Liver (tissue), 9 donors: Measurements from ENCODE around the gene COPB2. TPM values are rescaled to one million over a fixed set of nuclear protein-coding genes. Genes with fewer than 3 reads are reported as not detected.

ENCODE experiments used
- DNase-seq: peaks from one replicate; pipeline ENCODE4 v3.0.0-alpha.2; 2017; ENCODE audit warnings: low spot score
- H3K27ac ChIP-seq, 2 donors: one replicate each; pipeline ENCODE4 v1.7.0; 2013; ENCODE audit warnings: inconsistent platforms in 2 of 2, low read length in 2 of 2, control low read depth in 1 of 2, low read depth in 1 of 2, mild to moderate bottlenecking in 1 of 2
- H3K27me3 ChIP-seq, 4 donors: one replicate each; pipeline versions ENCODE4 v1.6.1 to v1.7.0; 2013; ENCODE audit warnings: low read length in 3 of 4, inconsistent platforms in 1 of 4, mild to moderate bottlenecking in 1 of 4, moderate library complexity in 1 of 4; ENCODE audit not compliant: control insufficient read depth in 4 of 4, insufficient read depth in 4 of 4
- H3K36me3 ChIP-seq, 4 donors: one replicate each; pipeline versions ENCODE4 v1.6.1 to v1.7.0; 2013; ENCODE audit warnings: low read length in 3 of 4, mild to moderate bottlenecking in 3 of 4, low read depth in 1 of 4, moderate library complexity in 1 of 4; ENCODE audit not compliant: control insufficient read depth in 4 of 4, insufficient read depth in 3 of 4
- H3K4me1 ChIP-seq, 4 donors: one replicate each; pipeline versions ENCODE4 v1.6.1 to v1.7.0; 2013; ENCODE audit warnings: low read length in 3 of 4, mild to moderate bottlenecking in 3 of 4, moderate library complexity in 1 of 4; ENCODE audit not compliant: control insufficient read depth in 4 of 4, insufficient read depth in 4 of 4
- H3K4me3 ChIP-seq, 3 donors: one replicate each; pipeline versions ENCODE4 v1.6.1 to v1.7.0; 2013; ENCODE audit warnings: low read length in 3 of 3, control low read depth in 1 of 3, low read depth in 1 of 3, mild to moderate bottlenecking in 1 of 3
- H3K9ac ChIP-seq, 2 donors: one replicate each; pipeline ENCODE4 v1.7.0; 2013; ENCODE audit warnings: low read length in 2 of 2, mild to moderate bottlenecking in 2 of 2, moderate library complexity in 2 of 2, control low read depth in 1 of 2, low read depth in 1 of 2
- H3K9me3 ChIP-seq, 4 donors: one replicate each; pipeline versions ENCODE4 v1.6.1 to v1.7.0; 2013; ENCODE audit warnings: low read length in 3 of 4; ENCODE audit not compliant: control insufficient read depth in 4 of 4
- EGR1 ChIP-seq, 2 donors: IDR thresholded peaks; 2 replicates each; pipeline ENCODE4 v1.6.1; 2016 to 2018; ENCODE audit warnings: antibody characterized with exemption in 2 of 2, low read depth in 2 of 2
- FOXA2 ChIP-seq: IDR thresholded peaks from 2 replicates; pipeline ENCODE4 v1.6.1; 2016; ENCODE audit warnings: antibody characterized with exemption
- GABPA ChIP-seq, 2 donors: IDR thresholded peaks in 1 of 2; conservative IDR thresholded peaks in 1 of 2; 2 replicates each; pipeline ENCODE4 v1.6.1; 2016; ENCODE audit warnings: antibody characterized with exemption in 2 of 2, mild to moderate bottlenecking in 1 of 2, moderate library complexity in 1 of 2
- HNF4A ChIP-seq, 2 donors: conservative IDR thresholded peaks; 2 replicates each; pipeline ENCODE4 v1.6.1; 2016; ENCODE audit warnings: antibody characterized with exemption in 2 of 2, mild to moderate bottlenecking in 2 of 2
- HNF4G ChIP-seq: IDR thresholded peaks from 2 replicates; pipeline ENCODE4 v1.6.1; 2016; ENCODE audit warnings: antibody characterized with exemption
- JUND ChIP-seq, 2 donors: IDR thresholded peaks; 2 replicates each; pipeline ENCODE4 v1.6.1; 2016; ENCODE audit warnings: antibody characterized with exemption in 2 of 2
- NR2F2 ChIP-seq: IDR thresholded peaks from 2 replicates; pipeline ENCODE4 v1.6.1; 2016; ENCODE audit warnings: antibody characterized with exemption
- RXRA ChIP-seq, 2 donors: IDR thresholded peaks; 2 replicates each; pipeline ENCODE4 v1.6.1; 2017 to 2018; ENCODE audit warnings: antibody characterized with exemption in 2 of 2, mild to moderate bottlenecking in 1 of 2
- SP1 ChIP-seq: IDR thresholded peaks from 2 replicates; pipeline ENCODE4 v1.6.1; 2018; ENCODE audit warnings: antibody characterized with exemption, mild to moderate bottlenecking
- TAF1 ChIP-seq: conservative IDR thresholded peaks from 2 replicates; pipeline ENCODE4 v1.6.1; 2016; ENCODE audit warnings: antibody characterized with exemption, mild to moderate bottlenecking
- YY1 ChIP-seq: IDR thresholded peaks from 2 replicates; pipeline ENCODE4 v1.6.1; 2016; ENCODE audit warnings: antibody characterized with exemption, mild to moderate bottlenecking
- WGBS: extraction: QIAGEN DNeasy Blood & Tissue Kit; methylation state at CpG from one replicate; pipeline ENCODE4 v1.1.7; 2013; 5-methylcytosine and 5-hydroxymethylcytosine counted together
- polyA plus RNA-seq, 2 donors: library from polyadenylated mRNA; stranded (reverse) in 1 of 2; unstranded in 1 of 2; fragments of 200-250 nt in 1 of 2; fragments of >200 nt in 1 of 2; fragmentation: Nextera tagmentation in 1 of 2; extraction: Ambion mirVana in 1 of 2; gene quantifications; one replicate each; pipeline versions ENCODE4 v1.2.1 to v1.2.3, GENCODE V29; 2013 to 2015
- total RNA-seq, 2 donors: library from RNA; depleted of rRNA; stranded (reverse); fragments of >200 nt; gene quantifications; one replicate each; pipeline ENCODE4 v1.2.3, GENCODE V29; 2014
- TF ChIP-seq, protein P1 (sequence below): IDR thresholded peaks from 2 replicates; pipeline ENCODE4 v1.6.1; 2016; ENCODE audit warnings: antibody characterized with exemption
- TF ChIP-seq, protein P2 (sequence below): IDR thresholded peaks from 2 replicates; pipeline ENCODE4 v1.6.1; 2016; ENCODE audit warnings: antibody characterized with exemption
- TF ChIP-seq, protein P3 (sequence below): IDR thresholded peaks from 2 replicates; pipeline ENCODE4 v1.6.1; 2016; ENCODE audit warnings: antibody characterized with exemption, mild to moderate bottlenecking
- TF ChIP-seq, protein P4 (sequence below): fragments of 150-350 bp; IDR thresholded peaks from 2 replicates; pipeline ENCODE4 v1.5.1; 2017; ENCODE audit warnings: improper control_type of control experiment, low read depth, low read length; ENCODE audit not compliant: missing input control
- donor health status: healthy.
- donor health status: healthy.
- donor health status: healthy.
- donor health status: healthy.
- donor health status: healthy.

Gene COPB2
- total and polyA plus RNA-seq, 4 donors: 45.4 to 145 (median 72.0) TPM

DNA sequence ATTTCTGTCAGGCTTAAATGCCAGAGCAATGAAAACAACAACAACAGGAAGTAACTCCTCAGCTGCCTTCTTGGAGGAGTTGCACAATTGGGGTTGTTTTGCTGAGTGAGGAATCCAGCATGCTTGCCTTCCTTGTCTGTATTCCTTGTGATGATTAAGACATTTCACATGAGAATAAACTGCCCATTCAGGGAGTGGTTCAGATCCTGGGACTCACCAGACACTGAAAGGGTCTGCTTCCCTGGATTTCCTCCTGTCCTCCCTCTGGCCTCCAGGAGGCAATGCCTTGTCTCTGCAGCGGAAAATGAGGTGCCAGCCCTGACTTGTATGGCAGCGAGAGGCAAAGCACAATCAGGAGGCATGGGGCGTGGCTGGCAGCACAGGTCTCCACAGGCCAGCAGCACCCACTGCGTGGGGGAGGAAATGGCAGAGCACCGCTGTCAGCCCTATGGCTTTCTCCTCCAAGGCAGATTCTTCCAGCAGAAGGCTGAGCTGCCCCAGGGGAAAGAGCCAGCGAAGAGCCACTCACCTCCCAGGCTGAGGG is 45.4 kb upstream of the COPB2 start:
- H3K9ac ChIP-seq: no peak overlapping the region
- H3K9me3 ChIP-seq: no peaks in the 10 kb centered on the region
- no peaks in the 10 kb centered on the region for H3K4me1 ChIP-seq
- DNase-seq: no peak
- TF ChIP-seq, protein P1, sequence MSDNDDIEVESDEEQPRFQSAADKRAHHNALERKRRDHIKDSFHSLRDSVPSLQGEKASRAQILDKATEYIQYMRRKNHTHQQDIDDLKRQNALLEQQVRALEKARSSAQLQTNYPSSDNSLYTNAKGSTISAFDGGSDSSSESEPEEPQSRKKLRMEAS: no peak
- TF ChIP-seq JUND (IDR thresholded peaks at IDR 0.05) (no peak), HNF4A (conservative IDR thresholded peaks at IDR 0.05) (no peak), RXRA (IDR thresholded peaks at IDR 0.05) (no peak)
- TF ChIP-seq, protein P2, sequence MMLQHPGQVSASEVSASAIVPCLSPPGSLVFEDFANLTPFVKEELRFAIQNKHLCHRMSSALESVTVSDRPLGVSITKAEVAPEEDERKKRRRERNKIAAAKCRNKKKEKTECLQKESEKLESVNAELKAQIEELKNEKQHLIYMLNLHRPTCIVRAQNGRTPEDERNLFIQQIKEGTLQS: no peak
- TF ChIP-seq, protein P3, sequence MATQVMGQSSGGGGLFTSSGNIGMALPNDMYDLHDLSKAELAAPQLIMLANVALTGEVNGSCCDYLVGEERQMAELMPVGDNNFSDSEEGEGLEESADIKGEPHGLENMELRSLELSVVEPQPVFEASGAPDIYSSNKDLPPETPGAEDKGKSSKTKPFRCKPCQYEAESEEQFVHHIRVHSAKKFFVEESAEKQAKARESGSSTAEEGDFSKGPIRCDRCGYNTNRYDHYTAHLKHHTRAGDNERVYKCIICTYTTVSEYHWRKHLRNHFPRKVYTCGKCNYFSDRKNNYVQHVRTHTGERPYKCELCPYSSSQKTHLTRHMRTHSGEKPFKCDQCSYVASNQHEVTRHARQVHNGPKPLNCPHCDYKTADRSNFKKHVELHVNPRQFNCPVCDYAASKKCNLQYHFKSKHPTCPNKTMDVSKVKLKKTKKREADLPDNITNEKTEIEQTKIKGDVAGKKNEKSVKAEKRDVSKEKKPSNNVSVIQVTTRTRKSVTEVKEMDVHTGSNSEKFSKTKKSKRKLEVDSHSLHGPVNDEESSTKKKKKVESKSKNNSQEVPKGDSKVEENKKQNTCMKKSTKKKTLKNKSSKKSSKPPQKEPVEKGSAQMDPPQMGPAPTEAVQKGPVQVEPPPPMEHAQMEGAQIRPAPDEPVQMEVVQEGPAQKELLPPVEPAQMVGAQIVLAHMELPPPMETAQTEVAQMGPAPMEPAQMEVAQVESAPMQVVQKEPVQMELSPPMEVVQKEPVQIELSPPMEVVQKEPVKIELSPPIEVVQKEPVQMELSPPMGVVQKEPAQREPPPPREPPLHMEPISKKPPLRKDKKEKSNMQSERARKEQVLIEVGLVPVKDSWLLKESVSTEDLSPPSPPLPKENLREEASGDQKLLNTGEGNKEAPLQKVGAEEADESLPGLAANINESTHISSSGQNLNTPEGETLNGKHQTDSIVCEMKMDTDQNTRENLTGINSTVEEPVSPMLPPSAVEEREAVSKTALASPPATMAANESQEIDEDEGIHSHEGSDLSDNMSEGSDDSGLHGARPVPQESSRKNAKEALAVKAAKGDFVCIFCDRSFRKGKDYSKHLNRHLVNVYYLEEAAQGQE: no peak
- H3K27ac ChIP-seq: no peak overlapping the region
- H3K27me3 ChIP-seq: no peaks in the 10 kb centered on the region
- H3K4me3 ChIP-seq: no peak overlapping the region
- H3K36me3 ChIP-seq: no peaks in the 10 kb centered on the region
- 86% methylated on average over 6 of the region's 6 CpGs for WGBS

DNA sequence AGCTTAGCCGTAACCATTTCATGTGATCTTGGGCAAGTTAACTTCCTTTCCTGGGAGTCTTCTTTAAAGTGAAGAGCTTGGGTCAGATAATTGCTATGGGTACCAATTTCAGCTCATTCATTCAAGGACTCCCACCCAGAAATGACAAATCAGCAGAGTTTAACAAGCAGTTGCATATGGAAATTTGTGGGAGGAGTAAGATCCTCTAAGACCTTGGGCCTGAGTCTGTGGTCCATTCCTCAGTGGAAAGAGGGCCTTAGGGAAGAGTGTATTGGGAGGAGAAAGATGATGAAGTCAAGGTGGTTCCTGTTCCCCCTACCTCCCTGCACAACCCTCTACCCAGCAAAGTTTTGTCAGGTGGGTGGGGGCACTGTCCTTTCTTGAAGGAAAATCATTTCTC is 44.8 kb upstream of the COPB2 start:
- H3K9ac ChIP-seq: no peak overlapping the region
- H3K4me1 ChIP-seq: no peaks in the 10 kb centered on the region
- no peaks in the 10 kb centered on the region for H3K36me3 ChIP-seq
- H3K4me3 ChIP-seq: no peak overlapping the region
- WGBS: 92% methylated on average over 1 of the region's 1 CpG
- no peak overlapping the region for H3K27ac ChIP-seq
- no peak for DNase-seq
- TF ChIP-seq GABPA (IDR thresholded peaks at IDR 0.05 in 1 of 2, conservative IDR thresholded peaks at IDR 0.05 in 1 of 2) (no peak), EGR1 (IDR thresholded peaks at IDR 0.05; ENCODE audit: low read depth in 2 of 2) (no peak), FOXA2 (no peak), HNF4G (no peak), TAF1 (no peak), SP1 (no peak), RXRA (IDR thresholded peaks at IDR 0.05) (no peak), YY1 (no peak), HNF4A (conservative IDR thresholded peaks at IDR 0.05) (no peak), NR2F2 (no peak)
- TF ChIP-seq, protein P4, sequence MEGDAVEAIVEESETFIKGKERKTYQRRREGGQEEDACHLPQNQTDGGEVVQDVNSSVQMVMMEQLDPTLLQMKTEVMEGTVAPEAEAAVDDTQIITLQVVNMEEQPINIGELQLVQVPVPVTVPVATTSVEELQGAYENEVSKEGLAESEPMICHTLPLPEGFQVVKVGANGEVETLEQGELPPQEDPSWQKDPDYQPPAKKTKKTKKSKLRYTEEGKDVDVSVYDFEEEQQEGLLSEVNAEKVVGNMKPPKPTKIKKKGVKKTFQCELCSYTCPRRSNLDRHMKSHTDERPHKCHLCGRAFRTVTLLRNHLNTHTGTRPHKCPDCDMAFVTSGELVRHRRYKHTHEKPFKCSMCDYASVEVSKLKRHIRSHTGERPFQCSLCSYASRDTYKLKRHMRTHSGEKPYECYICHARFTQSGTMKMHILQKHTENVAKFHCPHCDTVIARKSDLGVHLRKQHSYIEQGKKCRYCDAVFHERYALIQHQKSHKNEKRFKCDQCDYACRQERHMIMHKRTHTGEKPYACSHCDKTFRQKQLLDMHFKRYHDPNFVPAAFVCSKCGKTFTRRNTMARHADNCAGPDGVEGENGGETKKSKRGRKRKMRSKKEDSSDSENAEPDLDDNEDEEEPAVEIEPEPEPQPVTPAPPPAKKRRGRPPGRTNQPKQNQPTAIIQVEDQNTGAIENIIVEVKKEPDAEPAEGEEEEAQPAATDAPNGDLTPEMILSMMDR: no peak
- TF ChIP-seq, protein P3: no peak
- H3K27me3 ChIP-seq: no peaks in the 10 kb centered on the region
- H3K9me3 ChIP-seq: no peaks in the 10 kb centered on the region
